Osteocyte (in vitro differentiated cells): Measurements from ENCODE around the gene POMP. TPM values are rescaled to one million over a fixed set of nuclear protein-coding genes. Genes with fewer than 3 reads are reported as not detected.

Source experiments
- DNase-seq: peaks from one replicate; pipeline ENCODE4 v3.0.0; 2021; ENCODE audit warnings: mixed read lengths; ENCODE audit not compliant: unreplicated experiment; ENCODE audit errors: extremely low spot score
- H3K27ac Mint-ChIP-seq: one replicate; pipeline ENCODE4 v1.8.0; 2021; ENCODE audit warnings: mild to moderate bottlenecking, mixed read lengths; ENCODE audit not compliant: unreplicated experiment
- H3K27me3 Mint-ChIP-seq: one replicate; pipeline ENCODE4 v1.8.0; 2021; ENCODE audit warnings: mixed read lengths; ENCODE audit not compliant: unreplicated experiment
- H3K36me3 Mint-ChIP-seq: one replicate; pipeline ENCODE4 v1.8.0; 2021; ENCODE audit warnings: mixed read lengths; ENCODE audit not compliant: unreplicated experiment
- H3K4me1 Mint-ChIP-seq: one replicate; pipeline ENCODE4 v1.8.0; 2021; ENCODE audit warnings: mixed read lengths; ENCODE audit not compliant: unreplicated experiment
- H3K4me3 Mint-ChIP-seq: one replicate; pipeline ENCODE4 v1.8.0; 2021; ENCODE audit warnings: mild to moderate bottlenecking, moderate library complexity, mixed read lengths; ENCODE audit not compliant: unreplicated experiment
- H3K9me3 Mint-ChIP-seq: one replicate; pipeline ENCODE4 v1.8.0; 2021; ENCODE audit warnings: mixed read lengths; ENCODE audit not compliant: unreplicated experiment
- total RNA-seq: library from RNA; stranded (reverse); gene quantifications from 2 replicates; pipeline ENCODE4 v1.2.1, GENCODE V29; 2021
- TF ChIP-seq, protein P1 (sequence below): fragments of 200-600 bp; sonication (generic); IDR thresholded peaks from 2 replicates; pipeline ENCODE4 v1.5.0; 2021; ENCODE audit warnings: antibody characterized with exemption, mild to moderate bottlenecking, moderate library complexity

The POMP gene
- total RNA-seq, 1 donor from 2014 or later, result 74.9 TPM

DNA sequence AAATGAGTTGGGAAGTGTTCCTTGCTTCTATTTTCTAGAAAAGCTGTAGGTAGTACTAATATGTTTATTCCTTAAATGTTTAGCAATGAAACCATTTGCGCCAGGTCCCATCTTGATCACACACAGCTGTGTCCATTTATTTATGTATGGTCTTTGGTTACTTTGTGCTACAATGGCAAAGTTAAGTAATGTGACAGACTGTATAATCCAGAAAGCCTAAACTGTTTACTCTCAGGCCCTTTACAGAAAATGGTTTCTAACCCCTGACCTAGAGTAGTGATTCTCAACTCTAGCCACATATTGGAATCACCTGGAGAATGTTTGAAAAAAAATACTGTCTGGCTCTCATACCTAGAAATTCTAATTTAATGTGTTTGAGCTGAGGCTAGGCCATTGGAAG is 38.5 kb downstream of the POMP start:
- Mint-ChIP-seq H3K4me3 (no peak overlapping the region), H3K9me3 (peaks cover 7% of the 10 kb centered on the region), H3K27me3 (no peaks in the 10 kb centered on the region), H3K36me3 (peaks cover 30% of the 10 kb centered on the region), H3K27ac (no peak overlapping the region), H3K4me1 (peaks cover 12% of the 10 kb centered on the region)
- TF ChIP-seq, protein P1, sequence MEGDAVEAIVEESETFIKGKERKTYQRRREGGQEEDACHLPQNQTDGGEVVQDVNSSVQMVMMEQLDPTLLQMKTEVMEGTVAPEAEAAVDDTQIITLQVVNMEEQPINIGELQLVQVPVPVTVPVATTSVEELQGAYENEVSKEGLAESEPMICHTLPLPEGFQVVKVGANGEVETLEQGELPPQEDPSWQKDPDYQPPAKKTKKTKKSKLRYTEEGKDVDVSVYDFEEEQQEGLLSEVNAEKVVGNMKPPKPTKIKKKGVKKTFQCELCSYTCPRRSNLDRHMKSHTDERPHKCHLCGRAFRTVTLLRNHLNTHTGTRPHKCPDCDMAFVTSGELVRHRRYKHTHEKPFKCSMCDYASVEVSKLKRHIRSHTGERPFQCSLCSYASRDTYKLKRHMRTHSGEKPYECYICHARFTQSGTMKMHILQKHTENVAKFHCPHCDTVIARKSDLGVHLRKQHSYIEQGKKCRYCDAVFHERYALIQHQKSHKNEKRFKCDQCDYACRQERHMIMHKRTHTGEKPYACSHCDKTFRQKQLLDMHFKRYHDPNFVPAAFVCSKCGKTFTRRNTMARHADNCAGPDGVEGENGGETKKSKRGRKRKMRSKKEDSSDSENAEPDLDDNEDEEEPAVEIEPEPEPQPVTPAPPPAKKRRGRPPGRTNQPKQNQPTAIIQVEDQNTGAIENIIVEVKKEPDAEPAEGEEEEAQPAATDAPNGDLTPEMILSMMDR, result no peak
- DNase-seq, result no peak

DNA sequence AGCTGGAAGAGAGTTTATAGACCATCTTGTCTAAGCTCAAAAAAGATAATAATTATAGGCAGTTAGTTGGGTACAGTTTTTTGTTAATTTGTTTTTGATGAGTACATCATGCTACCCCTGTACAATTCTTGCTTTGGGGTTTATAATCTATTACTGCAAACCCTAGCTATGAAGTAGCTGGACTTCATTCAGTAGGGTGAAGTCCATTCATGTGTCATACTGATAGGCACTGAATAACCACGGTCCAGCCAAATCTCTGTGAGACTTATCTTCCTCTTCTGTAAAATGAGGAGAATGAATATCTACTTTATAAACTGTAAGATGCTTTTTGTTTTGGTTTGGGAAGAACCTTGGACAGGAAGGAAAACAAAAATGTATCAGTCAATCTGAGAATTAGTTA is 40.3 kb downstream of the POMP start:
- TF ChIP-seq, protein P1, result no peak
- DNase-seq, result no peak

DNA sequence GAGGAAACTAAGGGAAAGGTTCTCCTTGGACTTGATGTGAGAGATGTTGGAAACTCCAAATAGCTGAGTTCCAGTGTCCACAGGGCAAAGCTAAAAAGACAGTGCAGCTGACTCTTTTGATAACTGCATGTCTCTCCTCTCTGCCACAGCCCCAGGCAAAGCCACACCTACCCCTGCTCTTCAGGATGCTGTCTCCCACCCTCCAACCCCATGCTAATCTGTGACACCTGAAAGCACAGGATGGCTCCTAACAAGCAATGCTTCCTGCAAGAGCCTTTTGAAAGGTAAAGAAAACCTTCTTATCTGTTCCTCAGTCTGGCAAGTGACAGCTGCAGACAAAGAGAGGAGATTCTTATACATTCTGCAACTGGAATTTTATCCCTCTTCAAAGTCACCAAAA is 45.4 kb downstream of the POMP start:
- no peak overlapping the region for H3K27ac Mint-ChIP-seq
- peaks cover 10% of the 10 kb centered on the region for H3K4me1 Mint-ChIP-seq
- H3K36me3 Mint-ChIP-seq, result peaks cover 24% of the 10 kb centered on the region
- no peaks in the 10 kb centered on the region for H3K9me3 Mint-ChIP-seq
- H3K27me3 Mint-ChIP-seq, result no peaks in the 10 kb centered on the region
- H3K4me3 Mint-ChIP-seq, result no peak overlapping the region
- TF ChIP-seq, protein P1, result no peak
- no peak for DNase-seq

More for the DNA sequence above, 40.3 kb downstream of the POMP start:
- Mint-ChIP-seq H3K27ac (no peak overlapping the region), H3K4me1 (no peaks in the 10 kb centered on the region), H3K27me3 (no peaks in the 10 kb centered on the region), H3K9me3 (peaks cover 3% of the 10 kb centered on the region), H3K36me3 (peaks cover 34% of the 10 kb centered on the region), H3K4me3 (no peak overlapping the region)

DNA sequence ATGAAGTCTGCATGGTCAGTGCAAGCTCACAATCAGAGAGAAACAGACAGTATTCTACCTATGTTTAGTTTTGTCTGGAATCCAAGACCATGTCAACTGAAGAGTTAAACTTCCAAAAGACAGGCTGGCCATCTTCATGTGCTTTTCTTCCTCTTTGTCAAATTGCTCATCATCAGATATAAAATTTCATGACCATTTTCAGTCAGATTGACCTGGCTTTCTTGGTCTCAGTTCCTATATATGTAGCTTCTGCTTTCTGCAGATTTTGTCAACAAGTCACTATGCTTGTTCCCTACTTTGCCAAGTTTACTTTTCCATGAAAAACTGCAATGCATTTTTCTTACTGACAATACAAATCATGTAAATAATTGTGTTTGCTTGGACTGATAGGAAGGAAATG is 46.0 kb downstream of the POMP start:
- no peak overlapping the region for H3K4me3 Mint-ChIP-seq
- TF ChIP-seq, protein P1, result no peak
- no peak overlapping the region for H3K27ac Mint-ChIP-seq
- H3K27me3 Mint-ChIP-seq, result no peaks in the 10 kb centered on the region
- H3K4me1 Mint-ChIP-seq, result peaks cover 13% of the 10 kb centered on the region
- DNase-seq, result no peak
- peaks cover 20% of the 10 kb centered on the region for H3K36me3 Mint-ChIP-seq
- H3K9me3 Mint-ChIP-seq, result no peaks in the 10 kb centered on the region

DNA sequence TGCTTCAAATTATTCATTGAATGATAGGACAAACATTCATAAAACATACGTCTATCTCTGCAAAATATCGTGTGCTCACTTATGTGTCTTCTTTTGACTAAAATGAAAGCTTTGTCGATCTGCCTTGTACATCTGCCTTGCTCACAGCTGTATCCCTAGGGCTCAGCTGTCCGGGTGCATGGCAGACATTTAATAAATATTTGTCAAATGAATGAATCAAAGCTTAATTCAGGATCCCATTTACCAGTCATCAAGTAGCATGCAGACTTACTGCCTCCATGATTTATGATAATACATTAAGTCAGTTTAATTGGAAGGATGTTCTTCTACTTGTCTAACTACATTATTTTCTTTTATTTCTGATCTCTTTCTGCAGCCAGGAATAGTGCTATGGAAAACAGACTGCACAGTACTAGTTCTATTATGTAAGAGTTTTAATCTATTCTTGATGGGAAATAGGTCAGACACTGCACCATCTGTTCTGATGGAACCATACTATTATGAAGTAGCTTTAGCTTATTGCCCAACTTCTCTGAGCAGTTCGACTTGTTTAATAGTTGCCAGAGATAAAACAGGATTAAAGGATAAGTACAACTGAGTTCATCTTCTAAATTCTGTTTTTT is 46.6 kb downstream of the POMP start:
- no peaks in the 10 kb centered on the region for H3K9me3 Mint-ChIP-seq
- DNase-seq, result no peak
- H3K27me3 Mint-ChIP-seq, result no peaks in the 10 kb centered on the region

More for the DNA sequence above, 46.6 kb downstream of the POMP start:
- Mint-ChIP-seq H3K27ac (no peak overlapping the region), H3K4me3 (no peak overlapping the region), H3K4me1 (peaks cover 13% of the 10 kb centered on the region), H3K36me3 (peaks cover 14% of the 10 kb centered on the region)
- TF ChIP-seq, protein P1, result no peak
